Neural progenitor cell (in vitro differentiated cells): ENCODE results near the gene TAB2. TPM values are rescaled to one million over a fixed set of nuclear protein-coding genes. Genes with fewer than 3 reads are reported as not detected.

Experiments used
- DNase-seq: peaks from one replicate; pipeline ENCODE4 v3.0.0-alpha.2; 2016; ENCODE audit warnings: low spot score
- H2AFZ ChIP-seq: fragments of 200-600 bp; sonication (generic); replicated peaks from 2 replicates; pipeline ENCODE4 v1.6.1; 2016; ENCODE audit warnings: antibody characterized with exemption
- H3F3A ChIP-seq: fragments of 200-600 bp; sonication (generic); 2 replicates; pipeline ENCODE4 v1.6.1; 2016; ENCODE audit warnings: antibody characterized with exemption, low read depth
- H3K27ac ChIP-seq: fragments of 200-600 bp; sonication (generic); 2 replicates; pipeline ENCODE4 v1.5.1; 2016; ENCODE audit warnings: mild to moderate bottlenecking
- H3K27me3 ChIP-seq: fragments of 200-600 bp; sonication (generic); 2 replicates; pipeline ENCODE4 v1.6.1; 2016; ENCODE audit warnings: mild to moderate bottlenecking, moderate library complexity
- H3K36me3 ChIP-seq: fragments of 200-600 bp; sonication (generic); 2 replicates; pipeline ENCODE4 v1.5.1; 2016
- H3K4me1 ChIP-seq: fragments of 200-600 bp; sonication (generic); 2 replicates; pipeline ENCODE4 v1.6.1; 2016; ENCODE audit warnings: mixed run types
- H3K4me2 ChIP-seq: fragments of 200-600 bp; sonication (generic); 2 replicates; pipeline ENCODE4 v1.6.1; 2016
- H3K4me3 ChIP-seq: fragments of 200-600 bp; sonication (generic); 2 replicates; pipeline ENCODE4 v1.5.1; 2016
- H3K79me2 ChIP-seq: fragments of 200-600 bp; sonication (generic); 2 replicates; pipeline ENCODE4 v1.6.1; 2016; ENCODE audit warnings: low read depth
- H3K9ac ChIP-seq: fragments of 200-600 bp; sonication (generic); 2 replicates; pipeline ENCODE4 v1.6.1; 2016
- H3K9me3 ChIP-seq: fragments of 200-600 bp; sonication (generic); 2 replicates; pipeline ENCODE4 v1.5.1; 2016; ENCODE audit warnings: low read depth
- H4K20me1 ChIP-seq: fragments of 200-600 bp; sonication (generic); 2 replicates; pipeline ENCODE4 v1.6.1; 2016; ENCODE audit warnings: low read depth
- H3K27ac Mint-ChIP-seq: 3 replicates; pipeline ENCODE4 v1.8.0; 2021; ENCODE audit warnings: mixed read lengths
- H3K27me3 Mint-ChIP-seq: 2 replicates; pipeline ENCODE4 v1.8.0; 2022; ENCODE audit warnings: low read depth, mild to moderate bottlenecking, inconsistent platforms, moderate library complexity, mixed read lengths; ENCODE audit not compliant: insufficient read depth
- H3K36me3 Mint-ChIP-seq: 3 replicates; pipeline ENCODE4 v1.8.0; 2021; ENCODE audit warnings: mixed read lengths
- H3K4me1 Mint-ChIP-seq: 3 replicates; pipeline ENCODE4 v1.8.0; 2021; ENCODE audit warnings: mixed read lengths
- H3K4me3 Mint-ChIP-seq: 3 replicates; pipeline ENCODE4 v1.8.0; 2021; ENCODE audit warnings: mild to moderate bottlenecking, moderate library complexity, mixed read lengths
- H3K9me3 Mint-ChIP-seq: 3 replicates; pipeline ENCODE4 v1.8.0; 2020; ENCODE audit warnings: mixed read lengths
- CTCF ChIP-seq: fragments of 200-600 bp; sonication (generic); IDR thresholded peaks from 2 replicates; pipeline ENCODE4 v1.5.1; 2017; ENCODE audit warnings: antibody characterized with exemption, mild to moderate bottlenecking
- EZH2 ChIP-seq: fragments of 200-600 bp; sonication (generic); IDR thresholded peaks from 2 replicates; pipeline ENCODE4 v1.6.1; 2017; ENCODE audit warnings: antibody characterized with exemption, mild to moderate bottlenecking, moderate library complexity
- EZH2phosphoT487 ChIP-seq: fragments of 200-600 bp; sonication (generic); IDR thresholded peaks from 2 replicates; pipeline ENCODE4 v1.6.1; 2017; ENCODE audit warnings: antibody characterized with exemption
- total RNA-seq: library from RNA; depleted of rRNA; stranded (reverse); fragments of >200 nt; gene quantifications from 2 replicates; pipeline ENCODE4 v1.2.3, GENCODE V29; 2015; ENCODE audit warnings: low replicate concordance

TAB2 gene
- total RNA-seq, 1 donor from 2014 or later = 70.9 TPM

DNA sequence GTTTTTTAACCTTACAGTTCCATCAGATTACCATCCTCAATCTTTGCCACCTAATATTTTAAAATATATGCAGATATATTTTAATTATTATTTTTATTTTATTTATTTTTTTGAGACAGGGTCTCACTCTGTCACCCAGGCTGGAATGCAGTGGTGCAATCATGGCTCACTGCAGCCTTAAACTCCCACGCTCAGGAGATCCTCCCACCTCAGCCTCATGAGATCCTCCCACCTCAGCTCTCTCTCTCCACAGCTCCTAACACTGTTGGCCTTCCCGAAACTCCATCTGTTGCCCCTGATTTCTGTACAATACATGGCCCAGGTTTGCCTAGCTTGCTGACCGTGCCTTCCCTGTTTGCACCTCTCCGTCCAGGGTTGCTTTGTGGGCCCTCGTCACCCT lies 4.4 kb upstream of the TAB2 start:
- Histone ChIP-seq H3K36me3 (no peaks in the 10 kb centered on the region), H3K27ac (no peak overlapping the region), H3K4me3 (no peak overlapping the region), H4K20me1 (peaks cover 2% of the 10 kb centered on the region), H3F3A (peaks cover 13% of the 10 kb centered on the region), H3K27me3 (no peaks in the 10 kb centered on the region), H3K79me2 (peaks cover 18% of the 10 kb centered on the region), H2AFZ (no peak overlapping the region), H3K9ac (no peak overlapping the region), H3K4me1 (peaks cover 7% of the 10 kb centered on the region), H3K9me3 (no peaks in the 10 kb centered on the region), H3K4me2 (no peak overlapping the region)
- no peak overlapping the region for H3K27ac Mint-ChIP-seq
- DNase-seq = no peak
- H3K36me3 Mint-ChIP-seq = no peaks in the 10 kb centered on the region
- peaks cover 2% of the 10 kb centered on the region for H3K9me3 Mint-ChIP-seq
- no peak overlapping the region for H3K4me3 Mint-ChIP-seq
- no peaks in the 10 kb centered on the region for H3K27me3 Mint-ChIP-seq
- H3K4me1 Mint-ChIP-seq = peaks cover 5% of the 10 kb centered on the region
- TF ChIP-seq EZH2phosphoT487 = no peak
- no peak for TF ChIP-seq EZH2
- TF ChIP-seq CTCF = no peak

GRCh38 chr6:149313861-149314260 lies 3.7 kb upstream of the TAB2 start:
- Histone ChIP-seq H3K36me3 (no peaks in the 10 kb centered on the region), H4K20me1 (peaks cover 10% of the 10 kb centered on the region), H3K79me2 (peaks cover 26% of the 10 kb centered on the region), H3F3A (peaks cover 13% of the 10 kb centered on the region), H3K4me1 (peaks cover 8% of the 10 kb centered on the region), H3K27me3 (no peaks in the 10 kb centered on the region), H3K9me3 (no peaks in the 10 kb centered on the region), H3K4me2 (no peak overlapping the region), H3K9ac (no peak overlapping the region), H3K27ac (no peak overlapping the region), H3K4me3 (no peak overlapping the region), H2AFZ (no peak overlapping the region)
- H3K27ac Mint-ChIP-seq = no peak overlapping the region
- H3K4me1 Mint-ChIP-seq = peaks cover 9% of the 10 kb centered on the region
- TF ChIP-seq EZH2phosphoT487 (no peak), EZH2 (no peak), CTCF (no peak)
- peaks cover 2% of the 10 kb centered on the region for H3K9me3 Mint-ChIP-seq
- no peak overlapping the region for H3K4me3 Mint-ChIP-seq
- DNase-seq = no peak
- no peaks in the 10 kb centered on the region for H3K36me3 Mint-ChIP-seq
- no peaks in the 10 kb centered on the region for H3K27me3 Mint-ChIP-seq

DNA sequence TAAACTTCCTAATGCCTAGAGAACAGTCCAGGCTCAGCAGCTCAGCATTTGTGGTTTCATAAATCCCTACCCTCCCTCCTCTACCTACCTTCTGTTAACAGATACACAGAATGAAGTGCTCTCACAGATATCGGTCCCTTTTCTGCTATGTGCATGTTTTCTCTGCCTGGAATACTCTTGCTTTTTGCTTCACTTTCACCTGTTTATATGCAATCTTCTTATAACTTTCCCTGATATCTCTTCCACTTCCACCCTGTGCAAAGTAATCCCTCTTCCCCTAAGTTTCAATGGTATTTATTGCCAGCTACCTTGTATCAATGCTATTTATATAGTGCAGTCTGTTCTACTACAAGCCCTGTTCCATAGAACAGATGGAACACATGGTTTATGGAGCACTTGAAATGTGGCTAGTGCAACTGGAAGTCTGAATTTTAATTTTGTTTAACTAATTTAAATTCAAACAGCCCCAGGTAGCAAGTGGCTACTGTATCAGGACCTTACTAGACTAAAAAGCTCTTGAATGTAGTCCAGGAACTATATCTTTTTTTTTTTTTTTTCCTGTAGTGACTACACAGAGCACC lies 3.1 kb upstream of the TAB2 start:
- Histone ChIP-seq H3K4me2 (no peak overlapping the region), H3K9me3 (no peaks in the 10 kb centered on the region), H3K9ac (no peak overlapping the region), H3K4me3 (no peak overlapping the region), H2AFZ (no peak overlapping the region), H4K20me1 (peaks cover 15% of the 10 kb centered on the region), H3K36me3 (no peaks in the 10 kb centered on the region), H3K27me3 (no peaks in the 10 kb centered on the region), H3F3A (peaks cover 13% of the 10 kb centered on the region), H3K79me2 (peaks cover 32% of the 10 kb centered on the region), H3K27ac (no peak overlapping the region), H3K4me1 (peaks cover 14% of the 10 kb centered on the region)
- Mint-ChIP-seq H3K27ac (no peak overlapping the region), H3K4me3 (no peak overlapping the region), H3K9me3 (no peaks in the 10 kb centered on the region), H3K36me3 (no peaks in the 10 kb centered on the region), H3K27me3 (no peaks in the 10 kb centered on the region), H3K4me1 (peaks cover 15% of the 10 kb centered on the region)
- TF ChIP-seq EZH2 (no peak), CTCF (no peak), EZH2phosphoT487 (no peak)
- DNase-seq = no peak
